GM12878 (cell line): Measurements from ENCODE around the gene NAALADL1. TPM values are rescaled to one million over a fixed set of nuclear protein-coding genes. Genes with fewer than 3 reads are reported as not detected.
A peak's percentile ranks its signal among the peaks of the same experiment; 100 is the strongest.

Source experiments
- CREM ChIP-seq: IDR thresholded peaks from 2 replicates; pipeline ENCODE4 v1.6.1; 2014; ENCODE audit warnings: antibody characterized with exemption, low read depth
- DPF2 ChIP-seq: fragments of 450-650 bp; IDR thresholded peaks from 2 replicates; pipeline ENCODE4 v1.6.1; 2017; ENCODE audit warnings: mild to moderate bottlenecking
- ESRRA ChIP-seq: IDR thresholded peaks from 2 replicates; pipeline ENCODE4 v1.6.1; 2012; ENCODE audit warnings: mild to moderate bottlenecking, low read length, improper control_type of control experiment
- GATAD2B ChIP-seq: fragments of 450-650 bp; conservative IDR thresholded peaks from 2 replicates; pipeline ENCODE4 v1.6.1; 2017; ENCODE audit warnings: low read depth, mild to moderate bottlenecking, moderate library complexity
- HDAC2 ChIP-seq: fragments of 200-600 bp; sonication (generic); IDR thresholded peaks from 2 replicates; pipeline ENCODE4 v1.6.1; 2017
- HDAC6 ChIP-seq: fragments of 200-600 bp; sonication (generic); IDR thresholded peaks from one replicate; pipeline ENCODE4 v1.8.0; 2017; ENCODE audit warnings: antibody characterized with exemption; ENCODE audit not compliant: unreplicated experiment
- KLF5 ChIP-seq: fragments of 450-650 bp; IDR thresholded peaks from 2 replicates; pipeline ENCODE4 v1.6.1; 2014; ENCODE audit warnings: mild to moderate bottlenecking; ENCODE audit not compliant: partially characterized antibody
- NFYA ChIP-seq: IDR thresholded peaks from 2 replicates; pipeline ENCODE4 v1.6.1; 2011; ENCODE audit warnings: low read depth, mild to moderate bottlenecking, low read length, improper control_type of control experiment, borderline replicate concordance
- RAD51 ChIP-seq: fragments of 450-650 bp; IDR thresholded peaks from 2 replicates; pipeline ENCODE4 v1.6.1; 2016; ENCODE audit warnings: moderate library complexity, mild to moderate bottlenecking, inconsistent platforms
- RBBP5 ChIP-seq: fragments of 200-600 bp; sonication (generic); conservative IDR thresholded peaks from 2 replicates; pipeline ENCODE4 v1.6.1; 2016
- REST ChIP-seq: IDR thresholded peaks from 2 replicates; pipeline ENCODE4 v1.6.1; 2012; ENCODE audit warnings: mild to moderate bottlenecking, low read depth, low read length
- RUNX3 ChIP-seq: IDR thresholded peaks from 2 replicates; pipeline ENCODE4 v1.6.1; 2012; ENCODE audit warnings: low read length, inconsistent platforms
- TCF12 ChIP-seq: IDR thresholded peaks from 2 replicates; pipeline ENCODE4 v1.6.1; 2011; ENCODE audit warnings: low read depth, mild to moderate bottlenecking, low read length
- TCF3 ChIP-seq: IDR thresholded peaks from 2 replicates; pipeline ENCODE4 v1.6.1; 2012; ENCODE audit warnings: low read depth, mild to moderate bottlenecking, low read length, borderline replicate concordance; ENCODE audit not compliant: insufficient read depth
- ZBED1 ChIP-seq: IDR thresholded peaks from 2 replicates; pipeline ENCODE4 v1.6.1; 2016; ENCODE audit warnings: borderline replicate concordance
- polyA plus RNA-seq, 11 experiments: library from polyadenylated mRNA; depleted of rRNA in 4 of 11; unstranded in 6 of 11; stranded (reverse) in 5 of 11; fragments of >200 nt; fragmentation: Nextera tagmentation in 4 of 11; fragmentation: Illumina TruSeq in 1 of 11; extraction: Ambion mirVana in 4 of 11; extraction: Trizol in 1 of 11; gene quantifications; 1 replicate in 1 of 11; 2 replicates in 10 of 11; pipeline versions ENCODE4 v1.2.1 to v1.2.3, GENCODE V29; 2011 to 2016; ENCODE audit warnings: inconsistent platforms in 2 of 11, missing spikeins in 2 of 11, low read depth in 1 of 11
- total RNA-seq, 4 experiments: library from RNA; depleted of rRNA in 3 of 4; stranded (reverse); fragments of >200 nt in 3 of 4; fragmentation: Illumina TruSeq in 1 of 4; extraction: Trizol in 1 of 4; gene quantifications; 2 replicates each; pipeline versions ENCODE4 v1.2.1 to v1.2.3, GENCODE V29; 2013 to 2021
- TF ChIP-seq, protein P1 (sequence below): IDR thresholded peaks from 2 replicates; pipeline ENCODE4 v1.6.1; 2012; ENCODE audit warnings: low read length, inconsistent platforms
- TF ChIP-seq, protein P2 (sequence below): fragments of 450-650 bp; IDR thresholded peaks from 2 replicates; pipeline ENCODE4 v1.6.1; 2017; ENCODE audit warnings: antibody characterized with exemption, mild to moderate bottlenecking, moderate library complexity
- TF ChIP-seq, protein P3 (sequence below): IDR thresholded peaks from 2 replicates; pipeline ENCODE4 v1.6.1; 2012; ENCODE audit warnings: low read depth, low read length, improper control_type of control experiment
- TF ChIP-seq, protein P4 (sequence below): IDR thresholded peaks from 2 replicates; pipeline ENCODE4 v1.6.1; 2011; ENCODE audit warnings: low read depth, low read length, improper control_type of control experiment, borderline replicate concordance
- TF ChIP-seq, protein P5 (sequence below): IDR thresholded peaks from 2 replicates; pipeline ENCODE4 v1.6.1; 2011; ENCODE audit warnings: borderline replicate concordance, low read depth, mild to moderate bottlenecking, moderate library complexity, mixed read lengths, low read length; ENCODE audit not compliant: insufficient read depth; ENCODE audit errors: extremely low read length

Gene NAALADL1
- total and polyA plus RNA-seq, 10 of the 15 experiments (the other 5 are each of a cell fraction or from before 2014, with no cell fraction given), result 0.77 to 5.5 (median 1.5) TPM

GRCh38 chr11:65013130-65013887, 45.0 kb downstream of the NAALADL1 start (continued):
- TF ChIP-seq RAD51 (no peak), HDAC6 (no peak), RBBP5 (no peak), HDAC2 (no peak), REST (no peak), ZBED1 (no peak), RUNX3 (no peak), DPF2 (no peak), NFYA (no peak), TCF12 (no peak), CREM (peak; percentile 35; the same call in 1 of the 2 replicates), GATAD2B (no peak; the same call in 1 of the 2 replicates), KLF5 (no peak), TCF3 (no peak), ESRRA (no peak)
- TF ChIP-seq, protein P1, sequence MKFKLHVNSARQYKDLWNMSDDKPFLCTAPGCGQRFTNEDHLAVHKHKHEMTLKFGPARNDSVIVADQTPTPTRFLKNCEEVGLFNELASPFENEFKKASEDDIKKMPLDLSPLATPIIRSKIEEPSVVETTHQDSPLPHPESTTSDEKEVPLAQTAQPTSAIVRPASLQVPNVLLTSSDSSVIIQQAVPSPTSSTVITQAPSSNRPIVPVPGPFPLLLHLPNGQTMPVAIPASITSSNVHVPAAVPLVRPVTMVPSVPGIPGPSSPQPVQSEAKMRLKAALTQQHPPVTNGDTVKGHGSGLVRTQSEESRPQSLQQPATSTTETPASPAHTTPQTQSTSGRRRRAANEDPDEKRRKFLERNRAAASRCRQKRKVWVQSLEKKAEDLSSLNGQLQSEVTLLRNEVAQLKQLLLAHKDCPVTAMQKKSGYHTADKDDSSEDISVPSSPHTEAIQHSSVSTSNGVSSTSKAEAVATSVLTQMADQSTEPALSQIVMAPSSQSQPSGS, result no peak
- TF ChIP-seq, protein P2, sequence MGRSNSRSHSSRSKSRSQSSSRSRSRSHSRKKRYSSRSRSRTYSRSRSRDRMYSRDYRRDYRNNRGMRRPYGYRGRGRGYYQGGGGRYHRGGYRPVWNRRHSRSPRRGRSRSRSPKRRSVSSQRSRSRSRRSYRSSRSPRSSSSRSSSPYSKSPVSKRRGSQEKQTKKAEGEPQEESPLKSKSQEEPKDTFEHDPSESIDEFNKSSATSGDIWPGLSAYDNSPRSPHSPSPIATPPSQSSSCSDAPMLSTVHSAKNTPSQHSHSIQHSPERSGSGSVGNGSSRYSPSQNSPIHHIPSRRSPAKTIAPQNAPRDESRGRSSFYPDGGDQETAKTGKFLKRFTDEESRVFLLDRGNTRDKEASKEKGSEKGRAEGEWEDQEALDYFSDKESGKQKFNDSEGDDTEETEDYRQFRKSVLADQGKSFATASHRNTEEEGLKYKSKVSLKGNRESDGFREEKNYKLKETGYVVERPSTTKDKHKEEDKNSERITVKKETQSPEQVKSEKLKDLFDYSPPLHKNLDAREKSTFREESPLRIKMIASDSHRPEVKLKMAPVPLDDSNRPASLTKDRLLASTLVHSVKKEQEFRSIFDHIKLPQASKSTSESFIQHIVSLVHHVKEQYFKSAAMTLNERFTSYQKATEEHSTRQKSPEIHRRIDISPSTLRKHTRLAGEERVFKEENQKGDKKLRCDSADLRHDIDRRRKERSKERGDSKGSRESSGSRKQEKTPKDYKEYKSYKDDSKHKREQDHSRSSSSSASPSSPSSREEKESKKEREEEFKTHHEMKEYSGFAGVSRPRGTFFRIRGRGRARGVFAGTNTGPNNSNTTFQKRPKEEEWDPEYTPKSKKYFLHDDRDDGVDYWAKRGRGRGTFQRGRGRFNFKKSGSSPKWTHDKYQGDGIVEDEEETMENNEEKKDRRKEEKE, result no peak
- TF ChIP-seq, protein P3, sequence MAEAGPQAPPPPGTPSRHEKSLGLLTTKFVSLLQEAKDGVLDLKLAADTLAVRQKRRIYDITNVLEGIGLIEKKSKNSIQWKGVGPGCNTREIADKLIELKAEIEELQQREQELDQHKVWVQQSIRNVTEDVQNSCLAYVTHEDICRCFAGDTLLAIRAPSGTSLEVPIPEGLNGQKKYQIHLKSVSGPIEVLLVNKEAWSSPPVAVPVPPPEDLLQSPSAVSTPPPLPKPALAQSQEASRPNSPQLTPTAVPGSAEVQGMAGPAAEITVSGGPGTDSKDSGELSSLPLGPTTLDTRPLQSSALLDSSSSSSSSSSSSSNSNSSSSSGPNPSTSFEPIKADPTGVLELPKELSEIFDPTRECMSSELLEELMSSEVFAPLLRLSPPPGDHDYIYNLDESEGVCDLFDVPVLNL, result no peak
- TF ChIP-seq, protein P4, sequence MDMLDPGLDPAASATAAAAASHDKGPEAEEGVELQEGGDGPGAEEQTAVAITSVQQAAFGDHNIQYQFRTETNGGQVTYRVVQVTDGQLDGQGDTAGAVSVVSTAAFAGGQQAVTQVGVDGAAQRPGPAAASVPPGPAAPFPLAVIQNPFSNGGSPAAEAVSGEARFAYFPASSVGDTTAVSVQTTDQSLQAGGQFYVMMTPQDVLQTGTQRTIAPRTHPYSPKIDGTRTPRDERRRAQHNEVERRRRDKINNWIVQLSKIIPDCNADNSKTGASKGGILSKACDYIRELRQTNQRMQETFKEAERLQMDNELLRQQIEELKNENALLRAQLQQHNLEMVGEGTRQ, result no peak
- TF ChIP-seq, protein P5, sequence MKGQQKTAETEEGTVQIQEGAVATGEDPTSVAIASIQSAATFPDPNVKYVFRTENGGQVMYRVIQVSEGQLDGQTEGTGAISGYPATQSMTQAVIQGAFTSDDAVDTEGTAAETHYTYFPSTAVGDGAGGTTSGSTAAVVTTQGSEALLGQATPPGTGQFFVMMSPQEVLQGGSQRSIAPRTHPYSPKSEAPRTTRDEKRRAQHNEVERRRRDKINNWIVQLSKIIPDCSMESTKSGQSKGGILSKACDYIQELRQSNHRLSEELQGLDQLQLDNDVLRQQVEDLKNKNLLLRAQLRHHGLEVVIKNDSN, result no peak
